B cell (primary cell): ENCODE measurements around the gene FNDC10. TPM values are rescaled to one million over a fixed set of nuclear protein-coding genes. Genes with fewer than 3 reads are reported as not detected.
A peak's percentile ranks its signal among the peaks of the same experiment; 100 is the strongest.

Source experiments
- ATAC-seq: fragments of 200-7000 bp; cut with Tn5 transposase; one replicate; pipeline ENCODE4 v1.10.0; 2021; ENCODE audit warnings: low read depth, mild to moderate bottlenecking, moderate number of reproducible peaks, moderate library complexity
- CTCF ChIA-PET: fragments of 350-600 bp; sonication (Branson Sonifier 250); formaldehyde crosslinking; loops from one replicate; lab custom pipeline; 2021; ENCODE audit warnings: antibody characterized with exemption, inconsistent platforms; lab: Charles Lee
- POLR2A ChIA-PET: fragments of 350-600 bp; sonication (Branson Sonifier 250); formaldehyde crosslinking; loops from one replicate; lab custom pipeline; 2021; ENCODE audit warnings: antibody characterized with exemption; lab: Charles Lee
- DNase-seq: peaks from one replicate; pipeline ENCODE4 v3.0.0; 2013
- H2AFZ ChIP-seq: 2 replicates; pipeline ENCODE4 v1.6.1; 2012; ENCODE audit warnings: mild to moderate bottlenecking, low read depth, low read length; ENCODE audit not compliant: insufficient read depth, poor library complexity, severe bottlenecking
- H3K27ac ChIP-seq, 2 donors: 1 replicate in 1 of 2; 2 replicates in 1 of 2; pipeline ENCODE4 v1.5.1; 2012 to 2013; ENCODE audit warnings: low read length in 2 of 2, mild to moderate bottlenecking in 2 of 2, moderate library complexity in 1 of 2
- H3K27me3 ChIP-seq, 4 experiments: fragments of 200-600 bp in 1 of 4; sonication (generic) in 1 of 4; replicated peaks in 1 of 4; 1 replicate in 2 of 4; 2 replicates in 2 of 4; pipeline versions ENCODE4 v1.6.1 to v1.7.0; 2013 to 2016; ENCODE audit warnings: low read length in 3 of 4, mild to moderate bottlenecking in 2 of 4, mixed read lengths in 1 of 4, moderate library complexity in 1 of 4; ENCODE audit not compliant: insufficient read depth in 4 of 4, control insufficient read depth in 3 of 4; ENCODE audit errors: control extremely low read depth in 1 of 4
- H3K36me3 ChIP-seq, 2 experiments: replicated peaks in 1 of 2; 1 replicate in 1 of 2; 2 replicates in 1 of 2; pipeline versions ENCODE4 v1.6.1 to v1.7.1; 2013; ENCODE audit warnings: low read length in 1 of 2; ENCODE audit not compliant: insufficient read depth in 2 of 2, control insufficient read depth in 1 of 2; ENCODE audit errors: control extremely low read depth in 1 of 2, extremely low read depth in 1 of 2
- H3K4me1 ChIP-seq, 2 donors: fragments of 200-600 bp in 1 of 2; sonication (generic) in 1 of 2; 1 replicate in 1 of 2; 2 replicates in 1 of 2; pipeline versions ENCODE4 v1.5.1 to v1.6.1; 2013 to 2017; ENCODE audit warnings: low read length in 2 of 2; ENCODE audit not compliant: control insufficient read depth in 2 of 2, insufficient read depth in 2 of 2
- H3K4me2 ChIP-seq: replicated peaks from 2 replicates; pipeline ENCODE3; 2012; ENCODE audit warnings: mild to moderate bottlenecking, low read depth, low read length; ENCODE audit not compliant: poor library complexity, severe bottlenecking
- H3K4me3 ChIP-seq, 5 experiments: fragments of 200-600 bp in 1 of 5; sonication (generic) in 1 of 5; 1 replicate in 3 of 5; 2 replicates in 2 of 5; pipeline versions ENCODE4 v1.5.1 to v1.7.0; 2011 to 2016; ENCODE audit warnings: low read length in 4 of 5, mild to moderate bottlenecking in 4 of 5, low read depth in 2 of 5, control low read depth in 1 of 5, moderate library complexity in 1 of 5; ENCODE audit not compliant: insufficient read depth in 1 of 5; ENCODE audit errors: control extremely low read depth in 1 of 5, extremely low read depth in 1 of 5
- H3K79me2 ChIP-seq: fragments of 200-600 bp; sonication (generic); one replicate; pipeline ENCODE4 v1.6.0; 2016; ENCODE audit warnings: low read length; ENCODE audit not compliant: control insufficient read depth, insufficient read depth
- H3K9ac ChIP-seq: fragments of 200-600 bp; sonication (generic); 2 replicates; pipeline ENCODE4 v1.6.1; 2017; ENCODE audit warnings: mild to moderate bottlenecking, low read length, moderate library complexity
- H3K9me3 ChIP-seq, 3 donors: one replicate each; pipeline versions ENCODE4 v1.6.1 to v1.7.1; 2013; ENCODE audit warnings: low read length in 2 of 3; ENCODE audit not compliant: control insufficient read depth in 2 of 3, insufficient read depth in 1 of 3; ENCODE audit errors: control extremely low read depth in 1 of 3
- H4K20me1 ChIP-seq: 2 replicates; pipeline ENCODE4 v1.6.0; 2012; ENCODE audit warnings: mild to moderate bottlenecking, low read length; ENCODE audit not compliant: insufficient read depth, control insufficient read depth, poor library complexity, severe bottlenecking
- H3K27ac Mint-ChIP-seq: one replicate; pipeline ENCODE4 v1.8.0; 2021; ENCODE audit warnings: mixed read lengths
- H3K27me3 Mint-ChIP-seq: one replicate; pipeline ENCODE4 v1.8.0; 2021; ENCODE audit warnings: mixed read lengths
- H3K4me1 Mint-ChIP-seq: one replicate; pipeline ENCODE4 v1.8.0; 2021; ENCODE audit warnings: mixed read lengths
- H3K4me3 Mint-ChIP-seq: one replicate; pipeline ENCODE4 v1.8.0; 2021; ENCODE audit warnings: mixed read lengths
- H3K9me3 Mint-ChIP-seq: one replicate; pipeline ENCODE4 v1.8.0; 2022; ENCODE audit warnings: mixed read lengths; ENCODE audit not compliant: insufficient read depth
- EZH2 ChIP-seq: IDR thresholded peaks from 2 replicates; pipeline ENCODE4 v1.6.1; 2012; ENCODE audit warnings: borderline replicate concordance, low read depth, mild to moderate bottlenecking, moderate library complexity, low read length; ENCODE audit not compliant: insufficient read depth, poor library complexity, severe bottlenecking
- WGBS: methylation state at CpG from one replicate; pipeline ENCODE4 v1.1.5; 2013; ENCODE audit warnings: missing lambda C conversion rate; ENCODE audit not compliant: insufficient coverage; 5-methylcytosine and 5-hydroxymethylcytosine counted together
- intact Hi-C: fragments of 100-400 bp; cut with micrococcal nuclease; formaldehyde crosslinking; loops from one replicate; pipeline ENCODE4 v1.10.0; 2022
- polyA plus RNA-seq: library from polyadenylated mRNA; depleted of rRNA; stranded (reverse); fragments of >200 nt; gene quantifications from 2 replicates; pipeline ENCODE4 v1.2.3, GENCODE V29; 2012
- total RNA-seq, 2 donors: library from RNA; stranded (reverse); fragments of 120-200 nt in 1 of 2; gene quantifications; 1 replicate in 1 of 2; 2 replicates in 1 of 2; pipeline versions ENCODE4 v1.2.3 to v1.2.4, GENCODE V29; 2013 to 2022
- TF ChIP-seq, protein P1 (sequence below): fragments of 200-600 bp; IDR thresholded peaks from one replicate; pipeline ENCODE4 v1.8.0; 2022; ENCODE audit warnings: antibody characterized with exemption, mild to moderate bottlenecking

FNDC10 gene
- total and polyA plus RNA-seq, 2 donors (not counting 1 experiment from before 2014, with no cell fraction given), result 1.4 TPM

DNA sequence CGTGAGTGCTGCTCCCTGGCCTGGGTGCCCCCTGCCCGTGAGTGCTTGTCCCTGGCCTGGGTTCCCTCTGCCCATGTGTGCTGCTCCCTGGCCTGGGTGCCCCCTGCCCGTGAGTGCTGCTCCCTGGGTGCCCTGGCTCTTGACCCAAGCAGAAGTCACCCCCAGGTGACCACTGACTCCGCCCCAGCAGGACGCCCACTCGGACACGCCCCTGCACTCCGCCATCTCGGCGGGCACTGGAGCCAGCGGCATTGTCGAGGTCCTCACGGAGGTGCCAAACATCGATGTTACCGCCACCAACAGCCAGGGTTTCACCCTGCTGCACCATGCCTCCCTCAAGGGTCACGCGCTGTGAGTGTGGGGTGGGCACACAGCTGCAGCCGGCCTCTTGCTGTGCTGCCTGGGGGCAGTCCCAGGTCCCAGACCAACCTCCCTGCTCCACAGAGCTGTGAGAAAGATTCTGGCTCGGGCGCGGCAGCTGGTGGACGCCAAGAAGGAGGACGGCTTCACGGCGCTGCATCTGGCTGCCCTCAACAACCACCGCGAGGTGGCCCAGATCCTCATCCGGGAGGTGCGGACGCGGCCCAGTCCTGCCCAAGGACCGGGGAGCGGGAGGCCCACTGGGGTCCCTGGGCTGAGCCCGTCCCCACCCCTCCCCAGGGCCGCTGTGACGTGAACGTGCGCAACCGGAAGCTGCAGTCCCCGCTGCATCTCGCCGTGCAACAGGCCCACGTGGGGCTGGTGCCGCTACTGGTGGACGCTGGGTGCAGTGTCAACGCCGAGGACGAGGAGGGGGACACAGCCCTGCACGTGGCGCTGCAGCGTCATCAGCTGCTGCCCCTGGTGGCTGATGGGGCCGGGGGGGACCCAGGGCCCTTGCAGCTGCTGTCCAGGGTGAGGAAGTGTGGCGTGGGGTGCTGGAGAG, 28.2 kb upstream of the FNDC10 start:
- H3K27ac ChIP-seq, result no peak overlapping the region
- Mint-ChIP-seq H3K27ac (no peak overlapping the region), H3K27me3 (peaks cover 3% of the 10 kb centered on the region), H3K4me1 (peaks cover 4% of the 10 kb centered on the region), H3K4me3 (no peak overlapping the region), H3K9me3 (no peaks in the 10 kb centered on the region)
- intact Hi-C loops, result no loop called here
- DNase-seq (peak; percentile 39), ATAC-seq (no peak)
- no peak overlapping the region for H2AFZ ChIP-seq
- no peak overlapping the region for H3K9ac ChIP-seq
- no peak overlapping the region for H3K4me3 ChIP-seq
- no peaks in the 10 kb centered on the region for H4K20me1 ChIP-seq
- H3K36me3 ChIP-seq, result no peaks in the 10 kb centered on the region
- peaks cover 15 to 21% of the 10 kb centered on the region in 2 donors for H3K4me1 ChIP-seq
- WGBS, result 95% methylated on average over 53 of the region's 53 CpGs
- CTCF ChIA-PET, result no interaction called here
- POLR2A ChIA-PET, result interaction anchor here (0.6 to 2.5 kb wide), 4 partner anchors 13 to 281 kb away, joined by 3 to 19 read pairs (median 4); partner anchors contain the start of genes AURKAIP1 and MIB2
- TF ChIP-seq EZH2, result no peak
- TF ChIP-seq, protein P1, sequence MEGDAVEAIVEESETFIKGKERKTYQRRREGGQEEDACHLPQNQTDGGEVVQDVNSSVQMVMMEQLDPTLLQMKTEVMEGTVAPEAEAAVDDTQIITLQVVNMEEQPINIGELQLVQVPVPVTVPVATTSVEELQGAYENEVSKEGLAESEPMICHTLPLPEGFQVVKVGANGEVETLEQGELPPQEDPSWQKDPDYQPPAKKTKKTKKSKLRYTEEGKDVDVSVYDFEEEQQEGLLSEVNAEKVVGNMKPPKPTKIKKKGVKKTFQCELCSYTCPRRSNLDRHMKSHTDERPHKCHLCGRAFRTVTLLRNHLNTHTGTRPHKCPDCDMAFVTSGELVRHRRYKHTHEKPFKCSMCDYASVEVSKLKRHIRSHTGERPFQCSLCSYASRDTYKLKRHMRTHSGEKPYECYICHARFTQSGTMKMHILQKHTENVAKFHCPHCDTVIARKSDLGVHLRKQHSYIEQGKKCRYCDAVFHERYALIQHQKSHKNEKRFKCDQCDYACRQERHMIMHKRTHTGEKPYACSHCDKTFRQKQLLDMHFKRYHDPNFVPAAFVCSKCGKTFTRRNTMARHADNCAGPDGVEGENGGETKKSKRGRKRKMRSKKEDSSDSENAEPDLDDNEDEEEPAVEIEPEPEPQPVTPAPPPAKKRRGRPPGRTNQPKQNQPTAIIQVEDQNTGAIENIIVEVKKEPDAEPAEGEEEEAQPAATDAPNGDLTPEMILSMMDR, result no peak
- H3K4me2 ChIP-seq, result peak overlapping the region; percentile 92
- no peaks in the 10 kb centered on the region for H3K79me2 ChIP-seq
- peaks cover 0 to 8% (median 0%) of the 10 kb centered on the region in 3 donors for H3K9me3 ChIP-seq
- peaks cover 0 to 13% (median 4%) of the 10 kb centered on the region in 4 experiments for H3K27me3 ChIP-seq
